Muscle of back (tissue), 13 donors: ENCODE data around the gene NSD2. TPM values are rescaled to one million over a fixed set of nuclear protein-coding genes. Genes with fewer than 3 reads are reported as not detected.
A peak's percentile ranks its signal among the peaks of the same experiment; 100 is the strongest.
"Not testable (repeated sequence)": the region's sequence is repeated elsewhere in the genome, so short reads cannot be mapped to it uniquely, and the experiment has no call there.

Experiments
- DNase-seq, 3 donors: peaks; one replicate each; pipeline versions ENCODE4 v3.0.0 to v3.0.0-alpha.2; 2013
- long read RNA-seq, 9 donors: transcript quantifications; one replicate each; lab custom pipeline, GENCODE V29; 2026
- polyA plus RNA-seq, 10 donors: library from polyadenylated mRNA; unstranded; fragments of 120-200 nt; gene quantifications; one replicate each; pipeline ENCODE4 v1.2.1, GENCODE V29; 2013; ENCODE audit not compliant: insufficient read length in 10 of 10

Gene NSD2
- polyA plus RNA-seq, result 10 to 100 TPM; 37.1 to 61.6 (median 49.4) TPM
- long read RNA-seq, donor 1, partial matches to known transcripts, result 0 of 1 reads
- long read RNA-seq, donor 1, other reads (novel, unspliced or antisense), result 0 of 1 reads
- long read RNA-seq, donor 2, full-length matches to known transcripts, result 1 of 1 reads
- long read RNA-seq, donor 2, partial matches to known transcripts, result 0 of 1 reads
- long read RNA-seq, donor 2, other reads (novel, unspliced or antisense), result 0 of 1 reads
- long read RNA-seq, donor 3, result 0 reads
- long read RNA-seq, donor 4, result 0 reads
- long read RNA-seq, donor 5, full-length matches to known transcripts, result 1 of 1 reads
- long read RNA-seq, donor 5, partial matches to known transcripts, result 0 of 1 reads
- long read RNA-seq, donor 5, other reads (novel, unspliced or antisense), result 0 of 1 reads
- long read RNA-seq, donor 6, partial matches to known transcripts, result 0 of 1 reads
- long read RNA-seq, donor 6, other reads (novel, unspliced or antisense), result 0 of 1 reads
- long read RNA-seq, donor 7, result 0 reads
- long read RNA-seq, donor 8, partial matches to known transcripts, result 0 of 2 reads
- long read RNA-seq, donor 8, other reads (novel, unspliced or antisense), result 0 of 2 reads
- long read RNA-seq, donor 9, partial matches to known transcripts, result 0 of 1 reads
- long read RNA-seq, donor 9, other reads (novel, unspliced or antisense), result 0 of 1 reads

DNA sequence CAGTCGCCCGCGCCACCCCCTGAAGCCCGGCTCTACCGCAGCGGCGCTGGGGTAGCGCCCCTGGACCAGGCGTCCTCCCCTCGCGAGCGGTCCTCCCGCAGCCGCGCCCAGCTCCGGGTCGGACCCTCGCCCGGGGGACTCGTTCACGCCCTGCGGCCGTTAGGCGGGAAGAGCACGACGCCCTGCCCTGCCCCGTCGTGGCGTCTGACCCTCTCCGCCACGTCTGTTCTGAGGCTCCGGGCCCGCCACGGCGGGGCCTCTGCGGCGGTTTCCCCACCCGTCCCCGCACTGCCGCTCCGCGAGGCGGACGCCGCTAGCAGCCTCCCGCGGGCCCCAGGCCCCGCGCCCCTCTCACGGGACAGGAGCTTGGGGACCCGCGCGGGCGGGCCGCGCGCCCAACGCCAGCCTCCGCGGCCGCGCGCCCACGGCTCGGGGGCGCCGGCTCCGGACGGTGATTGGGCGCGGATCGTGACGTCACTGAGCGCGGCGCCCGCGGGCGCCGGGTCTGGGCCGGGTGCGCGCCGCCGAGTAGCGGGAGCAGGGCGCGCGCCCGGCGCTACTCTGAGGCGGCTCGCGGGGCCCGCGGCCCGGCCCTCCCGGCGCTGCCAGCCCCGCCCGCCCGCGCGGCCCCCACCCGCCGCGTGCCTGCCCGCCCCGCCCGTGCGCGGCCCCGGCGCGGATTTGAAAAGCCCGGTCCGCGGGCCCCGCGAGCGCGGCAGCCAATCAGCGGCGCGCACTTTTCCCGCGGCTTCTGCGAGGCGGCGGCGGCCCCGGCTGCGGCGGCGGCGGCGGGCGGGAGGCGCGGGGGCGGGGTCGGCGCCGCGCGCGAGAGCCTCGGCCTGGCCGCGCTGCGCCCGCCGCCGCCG, at the start of gene NSD2:
Gene NSD2 (plus strand): TSS at position 816 of the 866 bp plus-strand sequence. CDS start 29,262 bp downstream, outside the sequence.
- DNase-seq, result peak; percentile 93 to 96 (median 95)

DNA sequence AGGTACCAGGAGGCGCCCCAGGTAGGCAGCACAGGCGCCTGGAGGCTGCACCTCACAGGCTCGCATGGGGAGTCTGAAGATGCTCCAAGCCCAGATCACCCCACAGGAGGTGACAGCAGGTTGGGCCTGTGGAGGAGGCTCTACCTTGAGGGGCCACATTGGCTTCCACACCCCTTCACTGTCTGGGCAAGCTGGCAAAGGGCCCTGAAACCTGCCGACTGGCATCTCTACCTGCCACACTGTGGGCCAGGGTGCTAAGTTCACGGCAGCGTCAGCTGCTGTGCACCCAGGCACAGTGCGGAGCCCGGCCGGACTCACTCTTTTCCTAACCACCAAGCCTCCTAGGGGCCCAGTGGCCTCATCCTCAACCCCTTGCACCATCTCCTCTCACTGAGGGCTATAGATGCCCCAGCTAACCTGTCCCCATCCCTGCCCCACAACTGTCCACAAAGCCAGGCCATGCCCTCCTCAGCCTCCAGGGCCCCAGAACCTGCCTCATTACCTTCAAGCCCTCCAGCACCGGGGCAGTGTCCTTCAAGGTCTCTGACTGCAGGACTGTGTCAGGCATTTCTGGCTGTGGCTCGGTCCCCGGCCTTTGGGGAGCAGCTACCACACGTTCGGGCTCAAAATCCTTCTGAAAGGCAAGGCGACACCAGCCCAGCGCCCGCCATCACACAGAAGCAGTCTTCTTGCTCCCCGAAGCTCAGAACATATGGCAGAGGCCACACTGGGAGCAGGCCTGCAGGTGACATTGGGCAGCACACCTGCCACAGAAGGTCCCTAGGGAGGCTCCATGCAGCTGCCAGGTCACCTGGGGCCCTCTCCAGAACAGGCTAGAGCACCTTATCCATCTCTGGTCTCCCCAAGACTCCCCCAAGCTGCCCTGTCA, 49.3 kb upstream of the NSD2 start:
- no peak for DNase-seq

DNA sequence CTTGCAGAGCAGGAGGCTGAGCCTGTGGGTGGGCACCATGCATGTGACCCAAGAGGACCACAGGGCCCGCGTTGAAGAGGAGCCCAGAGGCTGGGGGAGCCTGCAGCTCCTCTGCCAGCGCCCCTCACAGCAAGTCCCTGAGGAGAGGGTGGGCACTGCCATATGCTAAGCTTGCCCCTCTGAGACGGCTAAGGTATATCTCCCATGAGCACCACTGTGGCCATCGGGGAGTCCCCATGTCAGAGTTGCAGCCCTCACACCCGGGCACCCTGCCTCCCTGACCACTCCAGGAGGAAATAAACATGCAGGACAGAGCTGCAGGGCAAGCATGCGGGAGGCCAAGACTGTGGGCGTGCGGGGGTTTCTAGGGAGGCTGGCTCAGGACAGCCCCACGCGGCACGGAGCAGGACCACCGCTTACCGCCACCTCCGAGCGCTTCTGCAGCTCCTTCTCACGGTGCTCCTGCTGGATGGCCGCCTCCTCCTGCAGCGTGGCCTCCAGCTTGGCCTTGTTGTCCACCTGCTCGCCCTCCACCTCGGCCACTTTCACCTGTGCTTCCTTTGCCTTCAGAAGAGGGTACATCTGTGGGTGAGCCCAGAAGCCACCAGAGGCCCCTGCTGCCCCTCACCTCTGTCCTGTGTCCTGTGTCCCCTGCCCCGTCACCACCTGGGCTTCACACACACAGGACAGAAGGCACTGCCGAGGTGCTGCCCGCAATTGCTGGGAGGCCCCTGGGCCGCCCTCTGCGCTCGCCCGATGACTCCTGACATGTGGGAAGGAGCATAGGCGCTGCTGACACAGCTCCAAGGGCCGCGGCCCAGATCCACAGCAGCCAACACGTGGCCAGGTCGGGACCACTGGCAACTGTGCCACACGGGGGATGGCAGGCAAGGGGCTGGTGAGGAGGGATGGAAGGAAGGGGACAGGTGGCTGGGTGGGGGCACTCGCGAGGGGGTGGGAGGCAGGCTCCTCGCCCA, 48.3 kb upstream of the NSD2 start:
- no peak for DNase-seq

DNA sequence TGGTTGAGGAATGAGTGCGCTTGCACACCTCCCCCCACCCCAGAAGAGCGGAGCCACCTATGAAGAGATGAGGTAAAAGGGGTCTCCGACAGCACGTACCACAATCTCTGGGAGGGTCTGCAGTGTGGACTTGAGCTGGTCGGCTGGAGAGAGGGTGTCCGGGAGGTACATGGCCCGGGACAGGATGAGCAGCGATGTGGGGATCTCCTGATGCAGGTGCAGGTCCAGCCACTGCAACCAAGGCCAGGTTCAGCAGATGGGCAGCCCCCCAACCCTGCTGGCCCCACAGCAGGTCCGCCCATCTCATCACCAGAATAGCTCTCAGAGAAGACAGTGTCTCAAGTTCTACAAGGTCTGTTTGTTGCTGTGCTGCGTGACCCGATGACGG, 47.7 kb upstream of the NSD2 start:
- DNase-seq, result no peak

DNA sequence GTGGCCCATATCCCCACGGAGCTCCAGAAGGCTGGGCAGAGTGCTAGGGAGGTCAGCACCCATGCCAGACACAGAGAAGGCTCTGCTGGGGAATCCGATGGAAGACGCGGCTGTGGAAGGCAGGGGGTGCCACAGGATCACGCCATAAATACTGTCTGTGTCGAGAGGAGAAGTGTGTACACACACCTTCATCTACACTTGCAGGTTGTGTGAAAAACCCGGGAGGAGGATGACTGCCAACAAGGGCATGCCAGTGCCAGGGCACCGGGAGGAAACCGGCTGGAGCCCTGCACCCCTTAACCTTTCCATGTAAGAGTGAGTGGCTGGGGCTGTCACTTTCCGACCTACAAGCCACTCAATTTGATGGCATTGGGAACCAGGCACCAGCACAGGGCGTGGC, 46.4 kb upstream of the NSD2 start:
- no peak for DNase-seq

DNA sequence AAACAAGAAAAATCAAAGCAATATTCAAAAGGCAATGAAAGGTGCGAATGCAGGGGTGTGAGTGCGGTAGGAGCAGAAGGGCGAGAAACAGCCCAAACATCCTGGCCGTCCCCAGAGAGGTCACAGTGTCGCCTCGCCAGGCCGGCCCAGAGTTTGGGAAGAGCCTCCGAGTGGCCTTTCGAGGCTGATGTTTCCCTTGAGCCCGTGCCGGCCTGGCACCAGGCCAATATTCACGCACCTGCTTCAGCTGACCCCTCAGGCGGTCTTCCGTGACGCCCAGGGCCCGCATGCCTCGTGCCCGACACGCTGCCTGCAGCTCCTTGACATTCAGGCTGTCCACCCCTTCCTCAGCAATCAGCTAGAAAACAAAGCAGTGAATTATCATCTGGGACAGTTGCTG, 45.9 kb upstream of the NSD2 start:
- no peak for DNase-seq

DNA sequence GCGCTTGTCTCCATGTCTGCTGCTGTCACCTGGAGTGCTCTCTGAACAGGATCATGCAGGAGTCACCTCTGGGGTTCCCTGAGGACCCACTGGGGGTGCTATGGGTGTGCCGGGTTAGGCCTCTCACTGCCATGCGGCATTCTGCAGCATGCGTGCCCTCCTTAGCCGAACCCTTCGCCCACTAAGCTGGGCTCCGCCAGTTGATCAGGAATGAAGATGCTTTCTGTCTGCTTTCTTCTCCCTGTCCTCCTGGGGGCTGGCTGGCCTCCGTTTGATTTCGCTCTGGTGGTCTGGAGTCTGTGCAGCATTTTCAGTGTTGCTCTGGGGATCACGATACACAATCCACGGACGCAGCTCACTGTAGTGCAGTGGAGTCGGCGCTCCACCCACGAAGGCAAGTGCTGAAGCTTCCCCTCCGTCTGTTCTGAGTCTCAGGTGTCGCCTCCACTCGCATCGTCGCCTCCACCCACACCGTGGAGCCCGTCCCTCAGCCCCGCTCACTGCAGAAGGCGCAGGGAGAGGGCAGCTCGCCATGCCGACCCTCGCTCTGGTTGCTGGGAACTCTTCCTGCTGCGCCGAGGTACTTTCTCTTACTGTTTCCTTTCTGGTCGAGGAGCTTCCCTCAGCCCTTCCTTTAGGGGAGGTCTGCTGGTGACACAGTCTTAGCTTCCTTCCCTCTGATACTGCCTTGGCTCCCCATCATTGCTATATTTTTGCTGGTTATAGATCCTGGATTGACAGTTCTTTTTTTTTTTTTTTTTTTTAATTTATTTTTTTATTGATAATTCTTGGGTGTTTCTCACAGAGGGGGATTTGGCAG, 44.5 kb upstream of the NSD2 start:
- DNase-seq, result no peak

DNA sequence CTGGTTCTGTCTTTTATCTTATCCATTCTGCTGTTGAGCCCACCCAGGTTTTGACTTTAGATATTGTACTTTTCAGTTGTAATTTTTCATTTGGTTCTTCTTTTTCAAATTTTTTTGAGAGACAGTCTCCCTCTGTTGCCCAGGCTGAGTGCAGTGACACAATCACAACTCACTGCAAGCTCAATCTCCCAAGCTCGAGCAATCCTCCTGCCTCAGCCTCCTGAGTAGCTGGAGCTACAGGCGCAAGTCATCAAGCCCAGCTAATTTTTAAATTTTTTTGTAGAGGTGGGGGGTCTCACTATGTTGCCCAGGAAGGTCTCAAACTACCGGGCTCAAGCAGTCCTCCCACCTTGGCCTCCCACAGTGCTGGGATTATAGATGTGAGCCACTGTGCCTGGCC, 41.0 kb upstream of the NSD2 start:
- no peak for DNase-seq

DNA sequence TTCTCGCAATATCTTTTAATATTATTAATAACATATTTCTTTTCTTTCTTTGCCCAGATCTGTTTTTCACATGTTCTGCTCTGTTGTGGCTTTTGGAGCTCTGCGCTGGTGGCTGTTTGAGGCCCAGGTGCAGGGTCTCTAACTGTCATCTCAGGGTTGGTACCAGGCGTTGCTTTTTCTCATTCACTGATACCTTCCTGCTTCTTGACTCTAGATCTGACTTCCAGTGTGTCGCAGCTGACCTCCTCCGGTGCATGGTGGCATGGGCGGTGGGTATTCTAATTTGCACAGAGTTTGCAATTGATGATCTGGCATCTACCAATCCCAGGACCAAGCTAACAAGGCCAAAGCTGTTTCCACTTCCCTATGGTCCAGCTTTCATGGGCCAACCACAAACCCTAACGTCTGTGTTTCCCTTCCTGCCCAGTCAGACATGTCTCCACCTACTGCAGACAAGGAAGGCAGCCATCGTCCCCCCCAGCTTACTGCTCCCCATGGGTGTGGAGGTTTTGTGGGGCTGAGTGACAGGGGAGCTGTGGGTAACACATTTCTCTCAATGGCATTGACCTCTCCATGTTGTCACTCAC, 40.5 kb upstream of the NSD2 start:
- DNase-seq, result no peak

DNA sequence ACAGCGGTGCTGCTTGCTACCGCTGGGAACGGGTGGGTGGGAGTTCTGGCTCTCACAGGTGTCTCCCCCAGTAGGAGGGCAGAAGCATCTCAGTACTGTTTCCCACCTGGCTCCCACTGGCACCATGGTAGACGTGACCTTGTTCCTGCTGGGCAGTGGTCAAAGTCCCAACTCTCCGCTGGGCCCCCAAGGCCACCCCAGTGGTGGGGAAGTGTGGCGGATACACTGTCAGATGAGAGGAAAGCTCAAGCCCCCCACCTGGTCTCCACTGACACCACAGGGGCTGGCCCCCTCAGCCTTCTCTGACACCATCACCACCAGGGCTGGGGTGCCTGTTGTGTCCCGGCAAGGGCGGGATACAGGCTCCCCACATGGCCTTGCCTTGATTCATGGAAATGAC, 39.9 kb upstream of the NSD2 start:
- no peak for DNase-seq

DNA sequence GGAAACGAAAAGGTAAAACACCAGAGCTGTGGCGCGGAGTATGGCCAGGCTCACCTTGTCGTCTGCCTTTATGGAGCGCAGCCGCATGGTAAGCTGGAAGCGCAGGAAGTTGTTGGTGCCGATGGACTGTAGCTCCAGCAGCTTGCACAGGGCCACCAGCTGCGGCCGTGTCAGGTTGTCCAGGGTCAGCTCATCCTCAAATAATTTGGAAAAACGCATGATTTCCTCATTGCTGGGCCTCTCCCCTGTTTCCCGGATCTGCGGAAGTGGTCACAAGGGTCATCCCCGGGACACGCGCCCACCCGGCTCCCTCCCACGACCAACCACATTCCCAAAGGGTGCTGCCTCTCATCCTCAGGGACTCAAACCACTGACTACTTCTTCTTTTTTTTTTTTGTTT, 38.5 kb upstream of the NSD2 start:
- no peak for DNase-seq

DNA sequence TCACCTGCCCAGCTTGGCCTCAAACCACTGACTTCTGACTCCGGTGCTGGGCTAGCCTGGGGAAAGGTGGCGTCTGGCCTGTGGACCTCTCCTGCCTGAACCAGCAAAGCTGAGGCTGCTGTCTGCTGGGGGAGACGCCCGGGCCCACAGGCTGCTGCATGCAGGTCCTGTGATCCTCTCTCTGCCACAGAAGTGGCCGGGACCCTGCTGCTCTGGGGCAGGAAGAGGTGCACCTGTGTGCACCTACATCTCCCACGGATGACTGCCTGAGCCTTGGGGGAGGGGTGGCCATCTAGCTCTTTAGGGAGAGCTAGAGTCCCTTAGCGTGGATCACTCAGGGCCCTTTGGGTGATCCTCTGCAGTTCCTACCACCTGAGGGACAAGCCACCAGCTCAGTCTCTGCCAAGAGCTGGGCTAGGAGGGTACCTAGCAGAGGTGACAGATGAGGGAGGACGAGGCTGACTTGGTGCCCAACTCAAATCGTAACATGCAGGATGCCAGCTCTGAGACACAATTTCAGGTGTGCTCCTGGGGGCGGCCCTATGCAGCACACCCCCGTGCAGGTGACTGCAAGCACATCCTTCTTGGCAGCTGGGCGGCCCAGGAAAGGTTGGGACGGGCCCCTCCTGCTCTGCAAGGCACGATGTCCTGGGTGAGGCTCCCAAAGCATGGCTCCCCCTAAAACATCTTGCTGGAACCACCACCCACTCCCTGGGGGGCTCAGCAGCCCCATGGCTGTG, 37.7 kb upstream of the NSD2 start:
- no peak for DNase-seq

DNA sequence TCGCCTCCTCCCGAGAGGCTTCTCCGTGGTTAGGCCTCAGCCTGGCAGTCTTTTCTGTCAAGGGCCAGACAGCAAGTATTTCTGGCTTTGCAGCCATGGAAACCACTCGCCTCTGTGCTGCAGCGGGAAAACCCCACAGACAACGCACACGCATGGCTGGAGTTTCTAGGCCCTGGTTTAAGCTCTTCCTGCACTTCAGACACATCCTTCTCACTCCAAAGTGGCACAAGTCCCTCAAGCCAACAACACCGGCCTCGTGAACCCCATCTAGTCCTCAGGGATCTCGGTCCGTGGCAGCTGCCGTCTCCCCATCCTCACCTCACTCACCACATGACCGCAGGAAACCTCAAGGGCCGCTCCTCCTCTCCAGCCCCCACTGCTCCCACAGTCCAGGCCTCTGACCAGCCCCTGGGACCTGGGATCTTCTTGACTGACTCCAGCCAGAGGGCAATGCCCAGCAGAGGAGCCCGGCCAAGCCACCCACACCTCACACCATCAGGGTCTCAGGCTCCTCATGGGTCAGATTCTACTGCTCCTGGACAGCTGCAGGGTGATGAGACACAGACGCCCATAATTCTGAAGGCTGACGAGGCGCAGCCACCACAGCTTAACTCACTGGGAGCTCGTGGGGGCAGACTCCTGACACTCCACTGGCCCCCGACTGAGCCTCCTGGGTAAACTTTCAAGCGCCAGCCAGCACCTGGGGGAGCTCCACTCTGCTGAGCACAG, 37.0 kb upstream of the NSD2 start:
- DNase-seq, result no peak

DNA sequence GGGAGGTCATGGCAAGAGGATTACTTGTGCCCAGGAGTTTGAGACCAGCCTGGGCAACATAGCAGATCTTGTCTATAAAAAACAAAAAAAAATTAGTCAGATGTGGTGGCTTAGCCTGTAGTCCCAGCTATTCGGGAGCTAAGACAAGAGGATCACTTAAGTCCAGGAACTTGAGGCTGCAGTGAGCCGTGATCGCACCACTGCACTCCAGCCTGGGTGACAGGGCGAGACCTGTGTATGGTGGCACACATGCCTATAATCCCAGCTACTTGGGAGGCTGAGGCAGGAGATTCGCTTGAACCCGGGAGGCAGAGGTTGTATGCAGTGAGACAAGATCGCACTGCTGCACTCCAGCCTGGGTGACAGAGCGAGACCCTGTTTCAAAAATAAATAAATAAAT, 35.4 kb upstream of the NSD2 start:
- not testable (repeated sequence) for DNase-seq

DNA sequence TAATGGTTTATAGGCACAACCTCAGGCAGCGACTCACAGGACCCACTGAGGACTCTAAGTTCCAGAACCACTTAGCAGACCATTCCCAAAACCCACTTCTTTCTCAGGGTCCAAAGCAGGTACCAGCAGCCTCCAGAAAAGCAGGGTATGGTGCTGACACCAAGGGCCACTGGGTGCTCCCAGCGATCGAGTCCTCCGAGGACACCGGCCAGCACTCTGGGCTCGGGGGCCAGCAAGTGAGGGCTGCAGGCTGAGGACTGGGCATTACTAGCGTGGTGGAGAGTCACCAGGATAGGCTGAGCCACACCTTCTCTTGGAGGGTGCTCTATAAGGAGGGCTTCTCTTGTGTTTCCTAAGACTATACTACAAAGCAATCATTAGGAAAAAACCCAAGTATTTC, 34.5 kb upstream of the NSD2 start:
- no peak for DNase-seq

DNA sequence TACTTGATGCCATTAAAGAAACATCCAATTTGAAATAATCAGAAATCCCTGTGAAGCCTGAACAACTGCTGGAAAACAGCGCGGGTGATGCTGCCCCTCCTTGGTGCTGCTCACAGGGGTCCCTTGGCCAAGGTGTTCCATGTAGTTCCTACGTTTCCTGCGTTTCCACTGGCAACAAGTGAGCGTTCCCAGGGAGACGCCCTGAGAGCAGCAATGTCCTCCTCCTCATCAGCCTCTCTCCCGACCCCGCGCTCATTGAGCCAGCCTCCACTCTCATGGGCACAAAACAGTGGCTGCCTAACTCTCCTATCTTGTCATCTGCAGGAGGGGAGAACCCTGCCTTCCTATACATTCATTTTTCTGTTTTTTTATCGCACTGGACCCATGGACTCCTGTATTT, 34.1 kb upstream of the NSD2 start:
- no peak for DNase-seq

DNA sequence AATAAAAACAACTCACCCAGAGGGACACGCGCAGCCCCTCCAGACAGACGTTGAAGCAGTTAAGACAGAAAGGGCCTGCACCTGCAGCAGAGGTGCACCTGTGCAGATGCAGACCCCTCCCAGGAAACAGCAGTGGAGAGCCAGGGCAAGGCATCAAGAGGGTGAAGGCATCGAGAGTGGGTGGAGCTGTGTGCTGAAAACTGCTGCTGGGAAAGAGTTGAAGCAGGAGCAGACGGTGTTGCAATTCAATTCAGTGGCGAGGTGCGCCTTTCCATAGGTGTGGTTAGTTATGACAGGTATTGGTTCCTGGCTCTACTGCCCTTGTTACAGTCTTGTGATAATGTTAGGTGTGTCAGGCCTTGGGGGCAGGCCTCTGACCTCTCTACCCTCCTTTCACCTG, 31.9 kb upstream of the NSD2 start:
- no peak for DNase-seq
